Inferior parietal cortex (tissue), 1 donor: Measurements from ENCODE around the gene STARD5.
"Not testable (repeated sequence)": the region's sequence is repeated elsewhere in the genome, so short reads cannot be mapped to it uniquely, and the experiment has no call there.

Experiments
- DNase-seq: peaks from one replicate; pipeline ENCODE4 v3.0.0-alpha.2; 2016; ENCODE audit errors: extremely low spot score

Gene STARD5

GRCh38 chr15:81323944-81324881, at the start of gene STARD5:
TSS of gene STARD5 (minus strand) at chr15:81324141. CDS start at chr15:81324099, 42 bp downstream.
- peak; percentile 95 for DNase-seq

- DNase-seq = no peak
Observed at GRCh38 chr15:81373176-81373575, 49.2 kb upstream of the STARD5 start.

GRCh38 chr15:81372575-81372974, 48.6 kb upstream of the STARD5 start:
- no peak for DNase-seq

- DNase-seq = no peak
Observed at GRCh38 chr15:81363718-81364500, 40.0 kb upstream of the STARD5 start.

GRCh38 chr15:81363276-81363675, 39.3 kb upstream of the STARD5 start:
- DNase-seq = no peak

GRCh38 chr15:81362790-81363189, 38.8 kb upstream of the STARD5 start:
- DNase-seq = no peak

- no peak for DNase-seq
Observed at GRCh38 chr15:81361891-81362290, 38.0 kb upstream of the STARD5 start.

- no peak for DNase-seq
Observed at GRCh38 chr15:81360491-81360890, 36.5 kb upstream of the STARD5 start.

- no peak for DNase-seq
Observed at GRCh38 chr15:81358248-81358647, 34.3 kb upstream of the STARD5 start.

- no peak for DNase-seq
Observed at GRCh38 chr15:81357180-81357686, 33.3 kb upstream of the STARD5 start.

- DNase-seq = no peak
Observed at GRCh38 chr15:81356252-81356651, 32.3 kb upstream of the STARD5 start.

- no peak for DNase-seq
Observed at GRCh38 chr15:81351651-81352050, 27.7 kb upstream of the STARD5 start.

GRCh38 chr15:81349271-81349670, 25.3 kb upstream of the STARD5 start:
- no peak for DNase-seq

- not testable (repeated sequence) for DNase-seq
Observed at GRCh38 chr15:81348691-81349090, 24.8 kb upstream of the STARD5 start.

- no peak for DNase-seq
Observed at GRCh38 chr15:81347910-81348309, 24.0 kb upstream of the STARD5 start.

- no peak for DNase-seq
Observed at GRCh38 chr15:81346611-81347010, 22.7 kb upstream of the STARD5 start.

- no peak for DNase-seq
Observed at GRCh38 chr15:81343371-81343770, 19.4 kb upstream of the STARD5 start.

- no peak for DNase-seq
Observed at GRCh38 chr15:81341351-81341750, 17.4 kb upstream of the STARD5 start.

- no peak for DNase-seq
Observed at GRCh38 chr15:81339851-81340250, 15.9 kb upstream of the STARD5 start.

GRCh38 chr15:81339321-81339720, 15.4 kb upstream of the STARD5 start:
- DNase-seq = no peak

GRCh38 chr15:81338170-81339007, 14.4 kb upstream of the STARD5 start:
- DNase-seq = no peak
